Endothelial cell of umbilical vein (primary cell): ENCODE data around the gene CCDC107. TPM values are rescaled to one million over a fixed set of nuclear protein-coding genes. Genes with fewer than 3 reads are reported as not detected.

Experiments
- BruUV-seq: library from RNA; stranded (reverse); fragments of 400-500 nt; replicated peaks from 2 replicates; lab custom pipeline; 2021; lab: Mats Ljungman, UMichigan
- CTCF ChIA-PET: fragments of 300-600, 350-600 bp; sonication (Branson Sonifier 250); formaldehyde crosslinking; loops from one replicate; lab custom pipeline; 2021; ENCODE audit warnings: antibody characterized with exemption, inconsistent platforms; lab: Charles Lee
- POLR2A ChIA-PET: fragments of 300-600, 350-600 bp; sonication (Branson Sonifier 250); formaldehyde crosslinking; loops from one replicate; lab custom pipeline; 2021; ENCODE audit warnings: antibody characterized with exemption, inconsistent platforms; lab: Charles Lee
- DNase-seq: peaks from one replicate; pipeline ENCODE4 v3.0.0-alpha.2; 2011; ENCODE audit warnings: low read depth, low spot score
- FAIRE-seq: peaks from 2 replicates; lab custom pipeline; 2011; peaks lifted over from hg19 to GRCh38; lab: Jason Lieb, UNC
- H2AFZ ChIP-seq: 2 replicates; pipeline ENCODE4 v1.6.0; 2012; ENCODE audit warnings: low read depth, low read length, control low read depth, inconsistent platforms
- H3K27ac ChIP-seq: 2 replicates; pipeline ENCODE4 v1.5.1; 2011; ENCODE audit warnings: low read depth, mild to moderate bottlenecking, control low read depth, low read length, moderate library complexity; ENCODE audit not compliant: insufficient read depth
- H3K27me3 ChIP-seq, 2 experiments: 2 replicates each; pipeline versions ENCODE4 v1.6.0 to v1.6.1; 2011; ENCODE audit warnings: low read length in 2 of 2, mixed read lengths in 1 of 2; ENCODE audit not compliant: control insufficient read depth in 2 of 2, insufficient read depth in 2 of 2
- H3K36me3 ChIP-seq, 2 experiments: 2 replicates in 1 of 2; 3 replicates in 1 of 2; pipeline ENCODE4 v1.5.1; 2011; ENCODE audit warnings: low read length in 2 of 2, mild to moderate bottlenecking in 1 of 2, moderate library complexity in 1 of 2; ENCODE audit not compliant: control insufficient read depth in 2 of 2, insufficient read depth in 2 of 2; ENCODE audit errors: extremely low read depth in 1 of 2
- H3K4me1 ChIP-seq: 3 replicates; pipeline ENCODE4 v1.5.1; 2011; ENCODE audit warnings: mild to moderate bottlenecking, low read length; ENCODE audit not compliant: control insufficient read depth, insufficient read depth; ENCODE audit errors: extremely low read depth
- H3K4me2 ChIP-seq: 2 replicates; pipeline ENCODE4 v1.6.1; 2011; ENCODE audit warnings: low read length, control low read depth, mixed read lengths; ENCODE audit not compliant: insufficient read depth
- H3K4me3 ChIP-seq, 3 experiments: fragments of 200-600 bp in 1 of 3; sonication (generic), shearing (Covaris generic) in 1 of 3; replicated peaks in 1 of 3; 2 replicates each; pipeline ENCODE4 v1.5.1; 2011 to 2016; ENCODE audit warnings: control low read depth in 3 of 3, low read length in 3 of 3, mild to moderate bottlenecking in 2 of 3, inconsistent platforms in 1 of 3, low read depth in 1 of 3, moderate library complexity in 1 of 3; ENCODE audit not compliant: insufficient read depth in 1 of 3
- H3K79me2 ChIP-seq: 2 replicates; pipeline ENCODE4 v1.6.0; 2012; ENCODE audit warnings: low read length, inconsistent platforms; ENCODE audit not compliant: control insufficient read depth, insufficient read depth
- H3K9ac ChIP-seq: replicated peaks from 2 replicates; pipeline ENCODE3; 2011; ENCODE audit warnings: low read length, control low read depth; ENCODE audit not compliant: insufficient read depth; ENCODE audit errors: extremely low read depth
- H3K9me1 ChIP-seq: replicated peaks from 3 replicates; pipeline ENCODE4 v1.6.0; 2011; ENCODE audit warnings: mild to moderate bottlenecking, low read length; ENCODE audit not compliant: control insufficient read depth, insufficient read depth; ENCODE audit errors: extremely low read depth
- H3K9me3 ChIP-seq: replicated peaks from 2 replicates; pipeline ENCODE4 v1.5.1; 2012; ENCODE audit warnings: low read length, inconsistent platforms; ENCODE audit not compliant: control insufficient read depth, insufficient read depth
- H4K20me1 ChIP-seq: replicated peaks from 2 replicates; pipeline ENCODE3; 2011; ENCODE audit warnings: mild to moderate bottlenecking, low read length; ENCODE audit not compliant: control insufficient read depth, insufficient read depth; ENCODE audit errors: extremely low read depth
- EZH2 ChIP-seq: IDR thresholded peaks from 2 replicates; pipeline ENCODE4 v1.6.1; 2012; ENCODE audit warnings: borderline replicate concordance, low read depth, mild to moderate bottlenecking, moderate library complexity, low read length, inconsistent platforms; ENCODE audit not compliant: severe bottlenecking
- GATA2 ChIP-seq: IDR thresholded peaks from 2 replicates; pipeline ENCODE4 v1.7.0; 2011; ENCODE audit warnings: low read depth, mild to moderate bottlenecking, moderate library complexity, mixed read lengths, low read length; ENCODE audit not compliant: insufficient read length, insufficient read depth
- MYC ChIP-seq: IDR thresholded peaks from one replicate; pipeline ENCODE4 v1.6.1; 2011; ENCODE audit warnings: mild to moderate bottlenecking, low read depth, low read length
- dilution Hi-C: fragments of 300-500 bp; cut with MboI; formaldehyde crosslinking; loops from one replicate; pipeline ENCODE4 v1.15.0; 2019; ENCODE audit warnings: low sequenced_read_pairs; ENCODE audit not compliant: extremely low pct_ligation_motif_present
- intact Hi-C: fragments of 100-400 bp; cut with micrococcal nuclease; formaldehyde crosslinking; loops from one replicate; pipeline ENCODE4 v1.10.0; 2022
- polyA plus RNA-seq, 4 experiments: library from polyadenylated mRNA; depleted of rRNA in 3 of 4; stranded (reverse) in 3 of 4; unstranded in 1 of 4; fragments of >200 nt; gene quantifications; 2 replicates each; pipeline versions ENCODE4 v1.2.1 to v1.2.3, GENCODE V29; 2011 to 2012; ENCODE audit warnings: missing spikeins in 1 of 4
- total RNA-seq: library from RNA; stranded (reverse); gene quantifications from 2 replicates; pipeline ENCODE4 v1.2.3, GENCODE V29; 2021
- TF ChIP-seq, protein P1 (sequence below): IDR thresholded peaks from 2 replicates; pipeline ENCODE4 v1.6.1; 2011; ENCODE audit not compliant: insufficient read depth, insufficient read length

The CCDC107 gene
- total and polyA plus RNA-seq, 2 donors (not counting 3 experiments of a cell fraction or from before 2014, with no cell fraction given): 13.2 to 16.0 TPM

DNA sequence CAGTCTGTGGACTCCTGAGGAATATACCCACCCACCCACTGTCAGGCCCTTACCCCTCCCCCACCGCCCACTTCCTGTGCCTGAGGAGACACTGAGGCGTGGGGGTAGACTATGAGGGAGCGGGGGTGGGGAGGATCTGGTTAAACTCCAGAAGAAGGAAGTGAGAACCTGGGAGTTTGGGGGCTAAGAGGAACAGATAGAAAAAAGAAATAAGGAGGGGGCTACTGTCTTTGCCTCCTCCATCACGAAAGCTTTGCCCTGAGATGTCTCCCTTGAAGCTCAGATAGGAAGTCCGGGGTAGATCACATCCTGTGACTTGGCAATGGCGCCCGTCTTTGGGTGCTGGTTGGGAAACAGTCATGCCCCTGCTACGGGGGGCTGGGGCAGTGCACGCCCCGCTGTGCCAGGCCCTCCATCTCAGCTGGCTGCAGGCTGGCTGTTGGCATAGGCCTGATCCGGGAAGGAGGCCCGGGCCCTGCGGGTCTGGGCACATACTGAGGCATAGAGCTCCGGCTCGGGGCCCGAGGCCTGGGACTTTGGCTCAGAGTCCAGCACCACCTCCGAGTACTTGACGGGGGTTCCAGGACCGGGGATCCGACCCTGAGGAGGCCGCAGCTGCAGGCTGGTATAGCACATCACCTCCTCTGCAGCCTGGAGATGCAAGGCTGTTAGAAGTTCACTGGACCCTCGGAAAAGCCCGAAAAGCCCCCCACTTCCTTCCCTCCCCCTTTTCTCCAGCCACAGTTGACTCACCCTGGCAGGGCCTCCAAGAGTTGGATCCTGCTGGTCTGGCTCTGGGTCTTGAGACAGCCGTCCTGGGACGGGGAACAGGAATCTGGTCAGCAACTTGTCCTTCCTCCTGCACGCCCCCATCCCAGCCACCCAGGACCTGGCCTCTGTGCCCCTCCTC lies 8.4 kb upstream of the CCDC107 start:
- Histone ChIP-seq H3K27me3 (peaks cover 0 to 2% of the 10 kb centered on the region in 2 experiments), H3K9ac (no peak overlapping the region), H3K4me1 (peaks cover 6% of the 10 kb centered on the region), H3K36me3 (no peaks in the 10 kb centered on the region), H3K4me3 (no peak overlapping the region), H3K4me2 (no peak overlapping the region), H3K27ac (no peak overlapping the region), H3K79me2 (no peaks in the 10 kb centered on the region), H3K9me1 (no peaks in the 10 kb centered on the region), H3K9me3 (no peaks in the 10 kb centered on the region), H2AFZ (no peak overlapping the region), H4K20me1 (no peaks in the 10 kb centered on the region)
- dilution Hi-C loops: no loop called here
- no TSS peak for BruUV-seq
- TF ChIP-seq, protein P1, sequence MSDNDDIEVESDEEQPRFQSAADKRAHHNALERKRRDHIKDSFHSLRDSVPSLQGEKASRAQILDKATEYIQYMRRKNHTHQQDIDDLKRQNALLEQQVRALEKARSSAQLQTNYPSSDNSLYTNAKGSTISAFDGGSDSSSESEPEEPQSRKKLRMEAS: no peak
- TF ChIP-seq GATA2 (no peak), MYC (no peak), EZH2 (no peak)
- FAIRE-seq (no peak), DNase-seq (no peak)
- ChIA-PET CTCF (interaction anchor here (1.1 to 2.5 kb wide), 6 partner anchors 8 to 78 kb away, joined by 3 to 14 read pairs (median 5); partner anchors contain the start of genes CCDC107 and RMRP), POLR2A (no interaction called here)
- intact Hi-C loops: loop anchor here (5.0 kb wide), 2 partner anchors 167 to 233 kb away; no protein-coding TSS in a partner anchor
